B cell (primary cell): ENCODE measurements around the gene NUAK2. TPM values are rescaled to one million over a fixed set of nuclear protein-coding genes. Genes with fewer than 3 reads are reported as not detected.

Source experiments
- ATAC-seq: fragments of 200-7000 bp; cut with Tn5 transposase; one replicate; pipeline ENCODE4 v1.10.0; 2021; ENCODE audit warnings: low read depth, mild to moderate bottlenecking, moderate number of reproducible peaks, moderate library complexity
- CTCF ChIA-PET: fragments of 350-600 bp; sonication (Branson Sonifier 250); formaldehyde crosslinking; loops from one replicate; lab custom pipeline; 2021; ENCODE audit warnings: antibody characterized with exemption, inconsistent platforms; lab: Charles Lee
- POLR2A ChIA-PET: fragments of 350-600 bp; sonication (Branson Sonifier 250); formaldehyde crosslinking; loops from one replicate; lab custom pipeline; 2021; ENCODE audit warnings: antibody characterized with exemption; lab: Charles Lee
- DNase-seq: peaks from one replicate; pipeline ENCODE4 v3.0.0; 2013
- H2AFZ ChIP-seq: 2 replicates; pipeline ENCODE4 v1.6.1; 2012; ENCODE audit warnings: mild to moderate bottlenecking, low read depth, low read length; ENCODE audit not compliant: insufficient read depth, poor library complexity, severe bottlenecking
- H3K27ac ChIP-seq, 2 donors: 1 replicate in 1 of 2; 2 replicates in 1 of 2; pipeline ENCODE4 v1.5.1; 2012 to 2013; ENCODE audit warnings: low read length in 2 of 2, mild to moderate bottlenecking in 2 of 2, moderate library complexity in 1 of 2
- H3K27me3 ChIP-seq, 4 experiments: fragments of 200-600 bp in 1 of 4; sonication (generic) in 1 of 4; replicated peaks in 1 of 4; 1 replicate in 2 of 4; 2 replicates in 2 of 4; pipeline versions ENCODE4 v1.6.1 to v1.7.0; 2013 to 2016; ENCODE audit warnings: low read length in 3 of 4, mild to moderate bottlenecking in 2 of 4, mixed read lengths in 1 of 4, moderate library complexity in 1 of 4; ENCODE audit not compliant: insufficient read depth in 4 of 4, control insufficient read depth in 3 of 4; ENCODE audit errors: control extremely low read depth in 1 of 4
- H3K36me3 ChIP-seq, 2 experiments: replicated peaks in 1 of 2; 1 replicate in 1 of 2; 2 replicates in 1 of 2; pipeline versions ENCODE4 v1.6.1 to v1.7.1; 2013; ENCODE audit warnings: low read length in 1 of 2; ENCODE audit not compliant: insufficient read depth in 2 of 2, control insufficient read depth in 1 of 2; ENCODE audit errors: control extremely low read depth in 1 of 2, extremely low read depth in 1 of 2
- H3K4me1 ChIP-seq, 2 donors: fragments of 200-600 bp in 1 of 2; sonication (generic) in 1 of 2; 1 replicate in 1 of 2; 2 replicates in 1 of 2; pipeline versions ENCODE4 v1.5.1 to v1.6.1; 2013 to 2017; ENCODE audit warnings: low read length in 2 of 2; ENCODE audit not compliant: control insufficient read depth in 2 of 2, insufficient read depth in 2 of 2
- H3K4me2 ChIP-seq: replicated peaks from 2 replicates; pipeline ENCODE3; 2012; ENCODE audit warnings: mild to moderate bottlenecking, low read depth, low read length; ENCODE audit not compliant: poor library complexity, severe bottlenecking
- H3K4me3 ChIP-seq, 5 experiments: fragments of 200-600 bp in 1 of 5; sonication (generic) in 1 of 5; 1 replicate in 3 of 5; 2 replicates in 2 of 5; pipeline versions ENCODE4 v1.5.1 to v1.7.0; 2011 to 2016; ENCODE audit warnings: low read length in 4 of 5, mild to moderate bottlenecking in 4 of 5, low read depth in 2 of 5, control low read depth in 1 of 5, moderate library complexity in 1 of 5; ENCODE audit not compliant: insufficient read depth in 1 of 5; ENCODE audit errors: control extremely low read depth in 1 of 5, extremely low read depth in 1 of 5
- H3K79me2 ChIP-seq: fragments of 200-600 bp; sonication (generic); one replicate; pipeline ENCODE4 v1.6.0; 2016; ENCODE audit warnings: low read length; ENCODE audit not compliant: control insufficient read depth, insufficient read depth
- H3K9ac ChIP-seq: fragments of 200-600 bp; sonication (generic); 2 replicates; pipeline ENCODE4 v1.6.1; 2017; ENCODE audit warnings: mild to moderate bottlenecking, low read length, moderate library complexity
- H3K9me3 ChIP-seq, 3 donors: one replicate each; pipeline versions ENCODE4 v1.6.1 to v1.7.1; 2013; ENCODE audit warnings: low read length in 2 of 3; ENCODE audit not compliant: control insufficient read depth in 2 of 3, insufficient read depth in 1 of 3; ENCODE audit errors: control extremely low read depth in 1 of 3
- H4K20me1 ChIP-seq: 2 replicates; pipeline ENCODE4 v1.6.0; 2012; ENCODE audit warnings: mild to moderate bottlenecking, low read length; ENCODE audit not compliant: insufficient read depth, control insufficient read depth, poor library complexity, severe bottlenecking
- H3K27ac Mint-ChIP-seq: one replicate; pipeline ENCODE4 v1.8.0; 2021; ENCODE audit warnings: mixed read lengths
- H3K27me3 Mint-ChIP-seq: one replicate; pipeline ENCODE4 v1.8.0; 2021; ENCODE audit warnings: mixed read lengths
- H3K4me1 Mint-ChIP-seq: one replicate; pipeline ENCODE4 v1.8.0; 2021; ENCODE audit warnings: mixed read lengths
- H3K4me3 Mint-ChIP-seq: one replicate; pipeline ENCODE4 v1.8.0; 2021; ENCODE audit warnings: mixed read lengths
- H3K9me3 Mint-ChIP-seq: one replicate; pipeline ENCODE4 v1.8.0; 2022; ENCODE audit warnings: mixed read lengths; ENCODE audit not compliant: insufficient read depth
- EZH2 ChIP-seq: IDR thresholded peaks from 2 replicates; pipeline ENCODE4 v1.6.1; 2012; ENCODE audit warnings: borderline replicate concordance, low read depth, mild to moderate bottlenecking, moderate library complexity, low read length; ENCODE audit not compliant: insufficient read depth, poor library complexity, severe bottlenecking
- WGBS: methylation state at CpG from one replicate; pipeline ENCODE4 v1.1.5; 2013; ENCODE audit warnings: missing lambda C conversion rate; ENCODE audit not compliant: insufficient coverage; 5-methylcytosine and 5-hydroxymethylcytosine counted together
- intact Hi-C: fragments of 100-400 bp; cut with micrococcal nuclease; formaldehyde crosslinking; loops from one replicate; pipeline ENCODE4 v1.10.0; 2022
- polyA plus RNA-seq: library from polyadenylated mRNA; depleted of rRNA; stranded (reverse); fragments of >200 nt; gene quantifications from 2 replicates; pipeline ENCODE4 v1.2.3, GENCODE V29; 2012
- total RNA-seq, 2 donors: library from RNA; stranded (reverse); fragments of 120-200 nt in 1 of 2; gene quantifications; 1 replicate in 1 of 2; 2 replicates in 1 of 2; pipeline versions ENCODE4 v1.2.3 to v1.2.4, GENCODE V29; 2013 to 2022
- TF ChIP-seq, protein P1 (sequence below): fragments of 200-600 bp; IDR thresholded peaks from one replicate; pipeline ENCODE4 v1.8.0; 2022; ENCODE audit warnings: antibody characterized with exemption, mild to moderate bottlenecking

Gene NUAK2
- total and polyA plus RNA-seq, 2 donors (not counting 1 experiment from before 2014, with no cell fraction given) = 37.9 to 102 TPM

DNA sequence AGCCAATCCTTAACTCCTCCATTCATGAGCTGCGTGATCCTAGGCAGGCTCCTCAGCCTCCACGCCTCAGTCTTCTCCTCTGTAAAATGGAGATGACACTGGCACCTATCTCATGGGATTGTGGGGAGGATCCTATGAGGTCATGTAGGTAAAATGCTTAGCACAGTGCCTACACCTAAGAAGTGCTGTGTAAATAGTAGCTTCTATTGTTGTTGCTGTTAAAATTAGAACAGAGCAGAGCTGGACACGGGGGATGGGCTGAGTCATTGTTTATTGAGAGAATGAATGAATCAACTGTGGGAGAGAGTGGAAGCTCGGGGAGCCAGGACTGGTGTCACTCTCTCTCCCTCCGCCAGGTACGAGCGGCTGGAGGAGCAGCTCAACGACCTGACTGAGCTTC lies 50.8 kb downstream of the NUAK2 start:
- Histone ChIP-seq H3K79me2 (peaks cover 23% of the 10 kb centered on the region), H3K36me3 (no peaks in the 10 kb centered on the region), H2AFZ (no peak overlapping the region), H3K9ac (no peak overlapping the region), H3K9me3 (peaks cover 0 to 6% (median 0%) of the 10 kb centered on the region in 3 donors), H3K4me2 (no peak overlapping the region), H3K4me3 (no peak overlapping the region), H3K4me1 (peaks cover 23 to 26% of the 10 kb centered on the region in 2 donors), H3K27ac (no peak overlapping the region), H3K27me3 (no peaks in the 10 kb centered on the region), H4K20me1 (no peaks in the 10 kb centered on the region)
- Mint-ChIP-seq H3K27me3 (no peaks in the 10 kb centered on the region), H3K27ac (no peak overlapping the region), H3K9me3 (no peaks in the 10 kb centered on the region), H3K4me3 (no peak overlapping the region), H3K4me1 (peaks cover 23% of the 10 kb centered on the region)
- intact Hi-C loops = no loop called here
- ChIA-PET POLR2A (interaction anchor here (0.7 to 10.5 kb wide), 4 partner anchors 41 to 239 kb away, joined by 4 to 194 read pairs (median 6); partner anchors contain the start of gene NUAK2), CTCF (interaction anchor here (0.8 to 56.6 kb wide), 15 partner anchors 8 to 258 kb away, joined by 3 to 2421 read pairs (median 5); partner anchors contain the start of gene NUAK2)
- DNase-seq (no peak), ATAC-seq (no peak)
- 90% methylated on average over 6 of the region's 8 CpGs for WGBS
- no peak for TF ChIP-seq EZH2
- TF ChIP-seq, protein P1, sequence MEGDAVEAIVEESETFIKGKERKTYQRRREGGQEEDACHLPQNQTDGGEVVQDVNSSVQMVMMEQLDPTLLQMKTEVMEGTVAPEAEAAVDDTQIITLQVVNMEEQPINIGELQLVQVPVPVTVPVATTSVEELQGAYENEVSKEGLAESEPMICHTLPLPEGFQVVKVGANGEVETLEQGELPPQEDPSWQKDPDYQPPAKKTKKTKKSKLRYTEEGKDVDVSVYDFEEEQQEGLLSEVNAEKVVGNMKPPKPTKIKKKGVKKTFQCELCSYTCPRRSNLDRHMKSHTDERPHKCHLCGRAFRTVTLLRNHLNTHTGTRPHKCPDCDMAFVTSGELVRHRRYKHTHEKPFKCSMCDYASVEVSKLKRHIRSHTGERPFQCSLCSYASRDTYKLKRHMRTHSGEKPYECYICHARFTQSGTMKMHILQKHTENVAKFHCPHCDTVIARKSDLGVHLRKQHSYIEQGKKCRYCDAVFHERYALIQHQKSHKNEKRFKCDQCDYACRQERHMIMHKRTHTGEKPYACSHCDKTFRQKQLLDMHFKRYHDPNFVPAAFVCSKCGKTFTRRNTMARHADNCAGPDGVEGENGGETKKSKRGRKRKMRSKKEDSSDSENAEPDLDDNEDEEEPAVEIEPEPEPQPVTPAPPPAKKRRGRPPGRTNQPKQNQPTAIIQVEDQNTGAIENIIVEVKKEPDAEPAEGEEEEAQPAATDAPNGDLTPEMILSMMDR = no peak

DNA sequence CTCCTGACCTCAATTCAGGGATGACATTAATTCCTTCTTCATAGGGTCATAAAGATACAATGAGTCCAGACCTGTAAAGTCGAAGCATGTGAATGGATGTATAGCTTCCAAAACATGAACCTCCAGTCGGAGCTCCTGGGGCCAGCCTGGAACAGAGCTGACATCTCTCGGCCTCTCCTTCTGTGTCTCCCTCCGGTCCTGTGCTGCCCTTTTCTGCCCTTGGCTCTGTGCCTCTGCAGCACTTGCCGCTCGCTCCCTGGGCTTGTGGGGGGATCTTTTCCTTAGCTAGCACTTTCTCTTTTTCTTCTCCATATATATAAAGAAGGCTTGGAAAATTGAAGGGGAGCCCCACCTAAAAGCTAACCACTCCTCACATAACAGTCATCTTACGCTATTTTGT lies 51.3 kb downstream of the NUAK2 start:
- Histone ChIP-seq H2AFZ (no peak overlapping the region), H3K36me3 (no peaks in the 10 kb centered on the region), H3K4me1 (peaks cover 18 to 21% of the 10 kb centered on the region in 2 donors), H3K27ac (no peak overlapping the region), H4K20me1 (no peaks in the 10 kb centered on the region), H3K9me3 (peaks cover 0 to 3% (median 0%) of the 10 kb centered on the region in 3 donors), H3K27me3 (no peaks in the 10 kb centered on the region), H3K4me2 (no peak overlapping the region), H3K79me2 (peaks cover 18% of the 10 kb centered on the region), H3K9ac (no peak overlapping the region), H3K4me3 (no peak overlapping the region)
- no peak for TF ChIP-seq EZH2
- TF ChIP-seq, protein P1 = no peak
- ChIA-PET CTCF (interaction anchor here (0.8 to 56.6 kb wide), 11 partner anchors 9 to 259 kb away, joined by 3 to 2421 read pairs (median 11); partner anchors contain the start of gene NUAK2), POLR2A (interaction anchor here (0.7 to 1.3 kb wide), 3 partner anchors 41 to 239 kb away, joined by 4 to 7 read pairs (median 5); no protein-coding TSS in a partner anchor)
- 97% methylated on average over 4 of the region's 7 CpGs for WGBS
- no peak for ATAC-seq
- Mint-ChIP-seq H3K27ac (no peak overlapping the region), H3K4me1 (peaks cover 18% of the 10 kb centered on the region), H3K4me3 (no peak overlapping the region), H3K27me3 (no peaks in the 10 kb centered on the region), H3K9me3 (no peaks in the 10 kb centered on the region)
- intact Hi-C loops = no loop called here
- DNase-seq = no peak
